ENCODE results near the gene MTRR.
A peak's percentile ranks its signal among the peaks of the same experiment; 100 is the strongest.
"Not testable (repeated sequence)": the region's sequence is repeated elsewhere in the genome, so short reads cannot be mapped to it uniquely, and the experiment has no call there.

The MTRR gene

GRCh38 chr5:7897014-7897600 is 28.2 kb downstream of the MTRR start:
- peak; percentile 33 for DNase-seq (ENCODE audit: low spot score)

DNA sequence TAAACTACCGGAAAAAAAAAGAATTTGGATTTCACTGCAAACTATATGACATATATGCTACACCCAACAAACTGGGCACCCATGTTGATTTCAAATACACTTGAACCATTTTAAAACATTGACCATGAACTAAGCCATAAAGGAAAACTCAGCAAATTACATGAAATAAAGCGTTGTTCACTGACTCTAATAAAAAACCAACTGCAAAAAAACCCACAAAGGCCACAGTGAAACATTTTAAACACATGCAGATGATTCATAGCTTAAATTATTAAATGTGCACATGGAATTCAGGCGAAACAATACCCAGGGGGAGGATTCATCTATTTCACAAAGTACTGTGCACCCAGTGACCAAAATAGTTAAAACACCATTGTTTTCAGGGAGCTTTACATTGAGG is 33.3 kb downstream of the MTRR start:
- DNase-seq (ENCODE audit: low spot score) = no peak

DNA sequence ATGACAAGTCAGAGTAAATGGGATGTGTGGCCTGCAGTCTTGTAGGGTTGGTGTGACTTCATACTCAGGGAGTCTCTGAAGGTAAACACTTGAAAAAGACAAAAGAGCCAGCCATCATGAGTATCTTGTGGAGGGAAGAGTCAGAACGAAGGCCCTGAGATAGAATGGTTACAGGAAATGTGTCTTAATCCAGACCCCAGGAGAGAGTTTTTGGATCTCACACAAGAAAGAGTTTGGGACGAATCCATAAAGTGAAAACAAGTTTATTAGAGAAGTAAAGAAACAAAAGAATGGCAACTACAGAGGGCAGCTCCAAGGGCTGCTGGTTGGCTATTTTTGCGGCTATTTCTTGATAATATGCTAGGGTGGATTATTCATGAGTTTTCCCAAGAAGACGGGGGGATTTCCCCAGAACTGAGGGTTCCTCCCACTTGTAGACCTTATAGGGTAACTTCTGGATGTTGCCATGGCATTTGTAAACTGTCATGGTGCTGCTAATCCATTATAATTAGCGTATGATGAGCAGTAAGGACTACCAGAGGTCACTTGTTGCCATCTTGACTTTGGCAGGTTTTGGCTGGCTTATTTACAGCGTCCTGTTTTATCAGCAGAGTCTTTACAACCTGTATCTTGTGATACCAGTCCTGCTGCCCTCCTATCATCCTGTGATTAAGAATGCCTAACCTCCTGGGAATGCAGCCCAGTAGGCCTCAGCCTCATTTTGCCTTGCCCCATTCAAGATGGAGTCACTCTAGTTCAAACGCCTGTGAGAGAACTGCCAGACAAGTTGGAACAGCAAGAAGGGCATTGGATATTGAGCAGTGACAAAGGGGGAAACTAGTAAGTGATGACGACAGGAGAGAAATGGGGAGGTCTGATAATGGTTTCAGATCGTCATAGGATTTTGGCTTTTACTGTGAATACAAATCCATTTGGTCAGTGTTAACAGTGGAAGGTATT is 34.0 kb downstream of the MTRR start:
- no peak for DNase-seq (ENCODE audit: low spot score)

DNA sequence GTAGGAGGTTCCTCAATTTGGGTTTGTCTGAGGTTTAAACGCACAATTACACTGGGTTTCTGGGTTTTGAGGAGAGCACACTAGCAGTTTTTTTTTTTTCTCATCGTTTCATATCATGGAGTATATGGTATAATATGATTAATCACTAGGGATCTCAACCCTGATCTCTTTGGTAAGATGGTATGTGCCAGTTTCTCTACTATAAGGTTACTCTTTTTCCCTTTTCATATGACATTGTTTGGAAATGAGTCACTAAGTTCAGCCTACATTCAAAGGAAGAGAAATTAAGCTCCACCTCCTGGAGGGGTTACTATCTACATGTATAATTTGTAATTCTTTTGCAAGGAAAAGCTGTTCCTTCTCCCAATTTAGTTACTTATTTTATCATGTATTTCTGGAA is 35.2 kb downstream of the MTRR start:
- no peak for DNase-seq (ENCODE audit: low spot score)

DNA sequence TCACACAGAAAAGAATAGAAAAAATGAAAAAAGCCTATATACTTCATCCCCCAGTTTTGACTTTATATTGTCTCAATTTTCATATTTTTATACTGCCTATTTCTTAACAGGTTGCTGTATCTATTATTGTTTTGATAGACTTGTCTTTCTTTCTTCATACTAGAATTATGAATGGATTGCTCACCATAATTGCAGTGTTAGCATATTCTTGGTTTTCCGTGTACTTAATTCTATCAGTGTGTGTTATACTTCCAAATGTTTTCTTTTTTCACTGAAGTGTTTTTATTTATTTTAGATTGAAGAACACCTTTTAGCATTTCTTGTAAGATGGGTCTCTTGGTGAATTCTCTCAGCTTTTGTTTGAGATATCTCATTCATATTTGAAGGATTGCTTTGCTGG is 38.7 kb downstream of the MTRR start:
- no peak for DNase-seq (ENCODE audit: low spot score)

DNA sequence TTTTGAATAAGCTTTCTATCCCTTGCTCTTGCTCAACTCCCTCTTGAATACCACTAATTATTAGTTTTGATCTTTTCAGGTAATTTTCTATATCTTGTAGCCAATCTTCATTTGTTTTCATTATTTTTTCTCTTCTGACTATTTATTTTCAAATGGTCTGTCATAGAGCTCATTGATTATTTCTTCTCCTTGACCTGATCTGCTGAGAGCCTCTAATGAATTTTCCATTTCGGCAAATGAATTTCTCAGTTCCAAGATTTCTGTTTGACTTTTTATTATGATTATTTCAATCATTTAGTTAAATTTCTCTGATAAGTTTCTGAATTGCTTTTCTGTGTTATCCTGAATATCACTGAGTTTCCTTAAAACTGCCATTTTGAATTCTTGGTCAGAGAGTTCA is 39.4 kb downstream of the MTRR start:
- no peak for DNase-seq (ENCODE audit: low spot score)

DNA sequence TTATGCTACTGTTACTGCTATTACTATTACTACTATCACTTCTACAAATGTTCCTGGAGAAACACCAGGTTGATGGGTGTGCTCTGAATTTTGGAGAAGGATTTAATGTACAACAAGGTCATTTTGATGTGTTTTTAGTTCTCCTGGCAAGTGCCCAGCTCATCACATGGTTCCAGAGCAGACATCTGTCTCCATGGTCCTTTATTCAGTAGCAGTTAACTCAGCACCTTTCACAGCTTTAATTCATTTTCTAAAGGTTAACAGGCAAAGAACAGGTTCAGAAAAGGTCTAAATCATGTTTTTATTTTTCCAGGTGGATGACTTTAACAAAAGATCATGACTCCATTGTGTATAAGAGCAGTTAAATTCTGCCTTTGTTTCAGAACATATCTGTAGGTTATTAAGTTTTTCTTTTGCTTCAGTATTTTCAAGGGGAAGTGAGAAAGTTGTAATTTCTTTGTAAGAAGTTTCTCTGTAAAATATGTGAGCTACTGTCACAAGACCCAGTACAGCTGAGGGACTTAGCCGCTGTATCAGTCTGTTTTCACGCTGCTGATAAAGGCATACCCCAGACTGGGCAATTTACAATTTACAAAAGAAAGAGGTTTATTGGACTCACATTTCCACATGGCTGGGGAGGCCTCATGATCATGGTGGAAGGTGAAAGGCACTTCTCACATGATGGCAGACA is 41.9 kb downstream of the MTRR start:
- no peak for DNase-seq (ENCODE audit: low spot score)

DNA sequence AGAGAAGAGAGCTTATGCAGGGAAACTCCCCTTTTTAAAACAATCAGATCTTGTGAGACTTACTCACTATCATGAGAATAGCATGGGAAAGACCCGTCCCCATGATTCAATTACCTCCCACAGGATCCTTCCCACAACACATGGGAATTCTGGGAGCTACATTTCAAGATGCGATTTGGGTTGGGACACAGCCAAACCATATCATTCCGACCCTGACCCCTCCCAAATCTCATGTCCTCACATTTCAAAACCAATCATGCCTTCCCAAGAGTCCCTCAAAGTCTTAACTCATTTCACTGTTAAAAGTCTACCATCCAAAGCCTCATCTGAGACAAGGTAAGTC is 42.5 kb downstream of the MTRR start:
- DNase-seq (ENCODE audit: low spot score) = not testable (repeated sequence)

DNA sequence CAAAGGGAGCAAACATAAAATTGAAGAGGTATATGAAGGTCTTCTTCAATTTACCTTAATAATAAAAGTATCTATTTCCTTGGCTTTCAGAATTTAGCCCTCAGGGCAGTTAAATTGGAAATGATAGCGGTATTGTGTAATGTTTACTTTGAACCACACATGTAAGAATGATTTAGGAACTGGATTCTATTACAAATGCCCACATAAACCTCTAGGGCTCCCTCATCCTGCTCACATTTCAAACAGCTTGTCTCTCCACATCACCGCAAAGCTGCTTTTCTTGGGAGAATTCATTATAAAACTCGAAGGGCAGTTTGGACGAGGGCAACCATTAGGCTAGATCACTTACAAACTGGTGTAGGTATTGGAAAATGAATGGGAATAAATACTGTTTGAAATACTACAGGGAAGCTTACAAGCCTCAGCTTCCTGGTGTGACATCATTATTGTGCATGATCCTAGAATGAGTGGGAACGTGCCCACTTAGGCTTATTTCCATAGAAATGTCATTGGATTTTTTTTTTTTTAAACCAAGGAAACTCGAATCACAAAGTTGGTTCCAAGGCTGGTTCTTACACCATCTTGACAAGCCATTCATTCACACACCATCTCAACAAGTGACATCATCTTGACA is 47.3 kb downstream of the MTRR start:
- no peak for DNase-seq (ENCODE audit: low spot score)

- no peak for DNase-seq (ENCODE audit: low spot score)
Observed at GRCh38 chr5:7917130-7918123, 48.5 kb downstream of the MTRR start.

GRCh38 chr5:7925961-7926695 is 57.2 kb downstream of the MTRR start:
- DNase-seq (ENCODE audit: low spot score) = no peak

GRCh38 chr5:7926720-7927119 is 57.8 kb downstream of the MTRR start:
- DNase-seq (ENCODE audit: low spot score) = no peak

GRCh38 chr5:7927466-7928375 is 58.8 kb downstream of the MTRR start:
- DNase-seq (ENCODE audit: low spot score) = peak; percentile 29

DNA sequence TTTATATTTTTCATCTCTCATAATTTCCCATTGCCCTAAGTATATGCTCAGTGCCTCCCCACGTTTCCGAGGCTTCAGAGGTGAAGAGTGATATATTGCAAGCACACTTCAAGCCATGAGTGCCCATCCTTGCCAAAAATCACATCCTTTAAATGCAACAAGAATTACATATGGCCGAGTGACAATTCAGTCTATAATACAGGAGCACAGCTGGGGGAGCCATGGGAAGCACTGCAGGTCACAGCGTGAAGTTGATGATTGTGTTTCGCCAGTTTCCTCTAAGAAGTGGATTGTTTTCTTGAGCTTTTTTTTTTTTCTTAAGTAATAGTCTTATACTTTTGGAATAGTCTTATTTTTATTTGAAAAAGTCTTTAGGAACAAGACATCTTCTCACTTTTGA is 61.1 kb downstream of the MTRR start:
- DNase-seq (ENCODE audit: low spot score) = no peak

DNA sequence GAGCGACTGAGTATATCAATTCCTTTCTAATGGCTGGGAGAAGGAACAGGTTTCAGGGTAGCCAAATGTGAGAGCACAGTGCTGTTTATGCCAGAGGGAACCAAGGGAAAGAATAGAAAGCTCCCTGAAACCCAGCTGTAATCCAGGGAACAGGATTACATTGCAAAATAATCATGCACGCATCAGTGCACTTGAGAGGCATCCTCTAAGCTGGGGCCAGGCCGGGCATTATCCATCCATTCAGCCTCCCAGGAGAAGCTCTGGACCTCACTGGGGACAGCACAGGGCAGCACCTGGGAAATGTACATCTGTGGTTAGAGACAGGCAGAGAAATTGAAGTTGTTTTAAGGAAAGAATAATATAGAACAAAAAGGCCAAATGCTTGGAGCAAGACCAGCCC is 72.7 kb downstream of the MTRR start:
- DNase-seq (ENCODE audit: low spot score) = no peak

GRCh38 chr5:7947301-7947700 is 78.4 kb downstream of the MTRR start:
- no peak for DNase-seq (ENCODE audit: low spot score)
